ENCODE measurements around the gene ABLIM2.

- TF ChIP-seq, protein P1, sequence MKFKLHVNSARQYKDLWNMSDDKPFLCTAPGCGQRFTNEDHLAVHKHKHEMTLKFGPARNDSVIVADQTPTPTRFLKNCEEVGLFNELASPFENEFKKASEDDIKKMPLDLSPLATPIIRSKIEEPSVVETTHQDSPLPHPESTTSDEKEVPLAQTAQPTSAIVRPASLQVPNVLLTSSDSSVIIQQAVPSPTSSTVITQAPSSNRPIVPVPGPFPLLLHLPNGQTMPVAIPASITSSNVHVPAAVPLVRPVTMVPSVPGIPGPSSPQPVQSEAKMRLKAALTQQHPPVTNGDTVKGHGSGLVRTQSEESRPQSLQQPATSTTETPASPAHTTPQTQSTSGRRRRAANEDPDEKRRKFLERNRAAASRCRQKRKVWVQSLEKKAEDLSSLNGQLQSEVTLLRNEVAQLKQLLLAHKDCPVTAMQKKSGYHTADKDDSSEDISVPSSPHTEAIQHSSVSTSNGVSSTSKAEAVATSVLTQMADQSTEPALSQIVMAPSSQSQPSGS (IDR thresholded peaks at IDR 0.05; ENCODE audit: low read length), result no peak
- TF ChIP-seq MAX (IDR thresholded peaks at IDR 0.05), result no peak
- TF ChIP-seq EGR1 (IDR thresholded peaks at IDR 0.05; ENCODE audit: borderline replicate concordance, low read depth, low read length), result no peak
- TF ChIP-seq FOSL1 (IDR thresholded peaks at IDR 0.05; ENCODE audit: insufficient read depth, low read depth, low read length), result no peak
- TF ChIP-seq NRF1 (IDR thresholded peaks at IDR 0.05; ENCODE audit: low read depth, low read length), result no peak
- no peak for TF ChIP-seq POLR2A (IDR thresholded peaks at IDR 0.05; ENCODE audit: control extremely low read depth in 1 of 2, low read depth in 2 of 2, low read length in 2 of 2)
- no peak for TF ChIP-seq CTCF (IDR thresholded peaks at IDR 0.05; ENCODE audit: control extremely low read depth in 1 of 3, insufficient read depth in 1 of 3, low read depth in 1 of 3, low read length in 3 of 3)
- TF ChIP-seq EZH2 (IDR thresholded peaks at IDR 0.05; ENCODE audit: low read depth, low read length, severe bottlenecking), result no peak
- no peak for TF ChIP-seq SUZ12 (IDR thresholded peaks at IDR 0.05; ENCODE audit: low read length)
- TF ChIP-seq POLR2AphosphoS5 (IDR thresholded peaks at IDR 0.05; ENCODE audit: low read depth, low read length), result no peak
- TF ChIP-seq RBBP5 (IDR thresholded peaks at IDR 0.05; ENCODE audit: borderline replicate concordance, low read depth, low read length), result no peak
These were observed 123.2 kb downstream of the ABLIM2 start for GRCh38 chr4:8035371-8035780.

Data from H1 (cell line).